Body of pancreas (tissue), 4 donors: ENCODE measurements around the gene DLX4.

ENCODE experiments used
- POLR2A ChIP-seq, 3 donors: fragments of 450-650 bp; IDR thresholded peaks; one replicate each; pipeline ENCODE4 v1.6.1; 2016; ENCODE audit warnings: antibody characterized with exemption in 3 of 3, mild to moderate bottlenecking in 2 of 3
- TF ChIP-seq, protein P1 (sequence below), 7 experiments: fragments of 450-650 bp in 4 of 7; fragments of 200-600 bp in 3 of 7; sonication (generic) in 3 of 7; IDR thresholded peaks; one replicate each; pipeline ENCODE4 v1.5.1; 2016 to 2019; ENCODE audit warnings: antibody characterized with exemption in 7 of 7

DNA sequence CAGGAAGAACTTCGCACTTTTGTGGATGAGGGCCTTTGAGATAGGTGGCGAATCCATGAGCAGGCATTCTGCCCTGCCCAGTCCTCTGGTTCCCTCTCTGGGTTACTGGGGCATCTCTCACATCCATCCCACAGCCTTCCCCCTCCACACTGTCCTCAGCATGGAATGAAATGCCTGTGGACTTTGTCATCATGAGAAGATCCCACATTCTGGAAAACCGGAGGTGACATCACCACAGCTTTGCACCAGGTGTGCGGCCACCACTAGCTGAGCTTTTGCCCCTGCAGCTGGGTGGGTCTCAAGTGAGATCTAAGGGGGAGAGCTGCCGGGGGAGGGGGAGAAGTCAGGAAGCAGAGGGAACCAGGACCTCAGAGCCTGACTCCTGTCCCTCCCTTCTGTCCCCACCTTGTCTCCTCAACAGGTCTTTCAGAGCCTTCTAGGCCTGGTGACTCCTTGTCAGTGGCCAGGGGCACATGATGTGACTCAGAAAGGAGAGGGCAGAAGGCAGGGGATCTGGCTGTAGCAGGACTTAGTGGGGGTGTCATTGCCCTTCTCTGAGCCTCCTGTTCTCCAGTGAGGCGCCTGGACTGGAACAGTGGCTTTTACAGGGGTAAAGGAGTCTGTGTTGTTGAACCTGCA, 40.0 kb upstream of the DLX4 start:
- TF ChIP-seq, protein P1, sequence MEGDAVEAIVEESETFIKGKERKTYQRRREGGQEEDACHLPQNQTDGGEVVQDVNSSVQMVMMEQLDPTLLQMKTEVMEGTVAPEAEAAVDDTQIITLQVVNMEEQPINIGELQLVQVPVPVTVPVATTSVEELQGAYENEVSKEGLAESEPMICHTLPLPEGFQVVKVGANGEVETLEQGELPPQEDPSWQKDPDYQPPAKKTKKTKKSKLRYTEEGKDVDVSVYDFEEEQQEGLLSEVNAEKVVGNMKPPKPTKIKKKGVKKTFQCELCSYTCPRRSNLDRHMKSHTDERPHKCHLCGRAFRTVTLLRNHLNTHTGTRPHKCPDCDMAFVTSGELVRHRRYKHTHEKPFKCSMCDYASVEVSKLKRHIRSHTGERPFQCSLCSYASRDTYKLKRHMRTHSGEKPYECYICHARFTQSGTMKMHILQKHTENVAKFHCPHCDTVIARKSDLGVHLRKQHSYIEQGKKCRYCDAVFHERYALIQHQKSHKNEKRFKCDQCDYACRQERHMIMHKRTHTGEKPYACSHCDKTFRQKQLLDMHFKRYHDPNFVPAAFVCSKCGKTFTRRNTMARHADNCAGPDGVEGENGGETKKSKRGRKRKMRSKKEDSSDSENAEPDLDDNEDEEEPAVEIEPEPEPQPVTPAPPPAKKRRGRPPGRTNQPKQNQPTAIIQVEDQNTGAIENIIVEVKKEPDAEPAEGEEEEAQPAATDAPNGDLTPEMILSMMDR (IDR thresholded peaks at IDR 0.05): no peak
- no peak for TF ChIP-seq POLR2A (IDR thresholded peaks at IDR 0.05)
